Measurements from ENCODE around the gene EML6. TPM values are rescaled to one million over a fixed set of nuclear protein-coding genes. Genes with fewer than 3 reads are reported as not detected.

The EML6 gene
- polyA plus RNA-seq, 2 of the 4 experiments (the other 2 are of a cell fraction) = 1.4 to 1.5 TPM

DNA sequence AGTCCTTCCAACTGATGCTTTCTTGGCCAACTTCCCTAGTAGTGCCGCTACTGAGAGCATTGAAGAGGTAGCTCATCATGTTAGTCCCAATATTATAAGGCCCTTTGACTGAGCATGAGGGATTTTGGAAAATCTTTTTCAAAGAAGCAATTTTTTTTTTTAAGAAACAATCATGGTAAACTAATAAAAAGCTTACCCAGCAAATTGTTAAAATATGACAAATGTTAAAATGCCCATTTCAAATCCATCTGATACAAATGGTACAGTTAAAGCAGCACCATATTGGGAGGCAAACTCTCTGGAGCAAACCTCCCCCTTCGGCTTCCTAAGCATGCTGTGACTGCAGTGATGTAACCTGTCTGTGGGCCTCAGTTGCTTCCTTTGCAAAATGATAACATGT lies 191.2 kb downstream of the EML6 start:
- DNase-seq (ENCODE audit: low read depth in 1 of 2, low spot score in 1 of 2) = no peak
- CTCF ChIA-PET = interaction anchor here (0.9 to 7.1 kb wide), 5 partner anchors 9 to 260 kb away, joined by 3 to 35 read pairs (median 4); no protein-coding TSS in a partner anchor

GRCh38 chr2:54915101-54915500 lies 191.6 kb downstream of the EML6 start:
- Histone ChIP-seq H3K4me1 (no peaks in the 10 kb centered on the region), H3K9me3 (no peaks in the 10 kb centered on the region), H3K4me2 (no peak overlapping the region), H3K4me3 (no peak overlapping the region), H3K27ac (no peak overlapping the region)
- FAIRE-seq (no peak), ATAC-seq (no peak), DNase-seq (ENCODE audit: low read depth in 1 of 2, low spot score in 1 of 2) (no peak)
- WGBS (ENCODE audit: missing lambda C conversion rate) = 68% methylated on average over 4 of the region's 4 CpGs
- ChIA-PET CTCF (interaction anchor here (0.9 to 7.1 kb wide), 5 partner anchors 12 to 260 kb away, joined by 3 to 35 read pairs (median 4); no protein-coding TSS in a partner anchor), POLR2A (no interaction called here)
- TF ChIP-seq, protein P1, sequence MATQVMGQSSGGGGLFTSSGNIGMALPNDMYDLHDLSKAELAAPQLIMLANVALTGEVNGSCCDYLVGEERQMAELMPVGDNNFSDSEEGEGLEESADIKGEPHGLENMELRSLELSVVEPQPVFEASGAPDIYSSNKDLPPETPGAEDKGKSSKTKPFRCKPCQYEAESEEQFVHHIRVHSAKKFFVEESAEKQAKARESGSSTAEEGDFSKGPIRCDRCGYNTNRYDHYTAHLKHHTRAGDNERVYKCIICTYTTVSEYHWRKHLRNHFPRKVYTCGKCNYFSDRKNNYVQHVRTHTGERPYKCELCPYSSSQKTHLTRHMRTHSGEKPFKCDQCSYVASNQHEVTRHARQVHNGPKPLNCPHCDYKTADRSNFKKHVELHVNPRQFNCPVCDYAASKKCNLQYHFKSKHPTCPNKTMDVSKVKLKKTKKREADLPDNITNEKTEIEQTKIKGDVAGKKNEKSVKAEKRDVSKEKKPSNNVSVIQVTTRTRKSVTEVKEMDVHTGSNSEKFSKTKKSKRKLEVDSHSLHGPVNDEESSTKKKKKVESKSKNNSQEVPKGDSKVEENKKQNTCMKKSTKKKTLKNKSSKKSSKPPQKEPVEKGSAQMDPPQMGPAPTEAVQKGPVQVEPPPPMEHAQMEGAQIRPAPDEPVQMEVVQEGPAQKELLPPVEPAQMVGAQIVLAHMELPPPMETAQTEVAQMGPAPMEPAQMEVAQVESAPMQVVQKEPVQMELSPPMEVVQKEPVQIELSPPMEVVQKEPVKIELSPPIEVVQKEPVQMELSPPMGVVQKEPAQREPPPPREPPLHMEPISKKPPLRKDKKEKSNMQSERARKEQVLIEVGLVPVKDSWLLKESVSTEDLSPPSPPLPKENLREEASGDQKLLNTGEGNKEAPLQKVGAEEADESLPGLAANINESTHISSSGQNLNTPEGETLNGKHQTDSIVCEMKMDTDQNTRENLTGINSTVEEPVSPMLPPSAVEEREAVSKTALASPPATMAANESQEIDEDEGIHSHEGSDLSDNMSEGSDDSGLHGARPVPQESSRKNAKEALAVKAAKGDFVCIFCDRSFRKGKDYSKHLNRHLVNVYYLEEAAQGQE (IDR thresholded peaks at IDR 0.05) = no peak
- no peak for TF ChIP-seq CHD2 (IDR thresholded peaks at IDR 0.05; ENCODE audit: low read length, partially characterized antibody)
- TF ChIP-seq CHD4 (IDR thresholded peaks at IDR 0.05; ENCODE audit: borderline replicate concordance) = no peak
- TF ChIP-seq TP53 (CRISPR knock-in tag; IDR thresholded peaks at IDR 0.05) = no peak
- no peak for TF ChIP-seq RARB (CRISPR knock-in tag; IDR thresholded peaks at IDR 0.05)
- TF ChIP-seq MYC (IDR thresholded peaks at IDR 0.05; ENCODE audit: borderline replicate concordance, low read length) = no peak
- TF ChIP-seq EP300 (IDR thresholded peaks at IDR 0.05) = no peak
- TF ChIP-seq PBX3 (IDR thresholded peaks at IDR 0.05) = no peak

More for the DNA sequence above, 191.2 kb downstream of the EML6 start:
- H3K4me3 ChIP-seq = no peak overlapping the region
- TF ChIP-seq ATOH8 (CRISPR knock-in tag; IDR thresholded peaks at IDR 0.05; ENCODE audit: low read depth) (no peak), MAFK (IDR thresholded peaks at IDR 0.05; ENCODE audit: partially characterized antibody) (peak; percentile 62)
- H3K27ac ChIP-seq = no peak overlapping the region
- no peaks in the 10 kb centered on the region for H3K4me1 ChIP-seq
- no peaks in the 10 kb centered on the region for H3K9me3 ChIP-seq
- ATAC-seq = no peak
- FAIRE-seq = no peak
- WGBS (ENCODE audit: missing lambda C conversion rate) = 89% methylated on average over 2 of the region's 2 CpGs
- POLR2A ChIA-PET = no interaction called here
- no peak overlapping the region for H3K4me2 ChIP-seq

GRCh38 chr2:54916637-54917036 lies 193.2 kb downstream of the EML6 start:
- H3K4me2 ChIP-seq = no peak overlapping the region
- no peaks in the 10 kb centered on the region for H3K4me1 ChIP-seq
- no peak overlapping the region for H3K27ac ChIP-seq
- WGBS (ENCODE audit: missing lambda C conversion rate) = 77% methylated on average over 8 of the region's 8 CpGs
- ChIA-PET CTCF (interaction anchor here (1.4 to 2.6 kb wide), 2 partner anchors 11 to 17 kb away, joined by 4 to 7 read pairs; no protein-coding TSS in a partner anchor), POLR2A (no interaction called here)
- FAIRE-seq (no peak), DNase-seq (ENCODE audit: low read depth in 1 of 2, low spot score in 1 of 2) (no peak), ATAC-seq (no peak)
- TF ChIP-seq SREBF2 (IDR thresholded peaks at IDR 0.05) = no peak
- TF ChIP-seq GATA3 (IDR thresholded peaks at IDR 0.05; ENCODE audit: borderline replicate concordance) = no peak
- TF ChIP-seq POLR2A (IDR thresholded peaks at IDR 0.05; ENCODE audit: low read length) = no peak
- TF ChIP-seq MYC (IDR thresholded peaks at IDR 0.05; ENCODE audit: borderline replicate concordance, low read length) = no peak
- no peak for TF ChIP-seq ATOH8 (CRISPR knock-in tag; IDR thresholded peaks at IDR 0.05; ENCODE audit: low read depth)
- TF ChIP-seq BHLHE40 (IDR thresholded peaks at IDR 0.05; ENCODE audit: low read depth, low read length) = no peak
- no peak for TF ChIP-seq RCOR1 (IDR thresholded peaks at IDR 0.05; ENCODE audit: low read depth, low read length)
- no peak for TF ChIP-seq SMC3 (IDR thresholded peaks at IDR 0.05)
- H3K9me3 ChIP-seq = peaks cover 8% of the 10 kb centered on the region; the same call in 2 of the 3 replicates
- H3K4me3 ChIP-seq = no peak overlapping the region

All from A549 (cell line).